Measurements from ENCODE around the gene MAML1.

DNA sequence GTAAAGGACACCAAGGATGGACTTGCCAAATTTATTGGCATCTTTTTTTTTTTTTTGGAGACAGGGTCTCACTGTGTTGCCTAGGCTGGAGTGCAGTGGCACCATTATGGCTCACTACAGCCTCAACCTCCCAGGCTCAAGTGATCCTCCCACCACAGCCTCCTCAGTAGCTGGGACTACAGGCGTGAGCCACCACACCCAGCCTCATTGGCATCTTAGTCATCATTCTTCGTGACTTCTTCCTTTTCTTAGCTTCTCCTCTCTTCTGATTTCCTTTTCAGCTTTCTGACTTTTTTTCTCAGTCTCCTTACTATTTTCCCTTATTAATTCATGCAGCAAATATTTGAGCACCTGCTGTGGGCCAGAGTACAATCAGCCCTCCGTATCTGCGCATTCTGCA, 6.1 kb downstream of the MAML1 start:
- TF ChIP-seq EZH2 (IDR thresholded peaks at IDR 0.05; ENCODE audit: borderline replicate concordance, insufficient read depth, low read length, poor library complexity, severe bottlenecking) (no peak), MXI1 (conservative IDR thresholded peaks at IDR 0.05; ENCODE audit: poor library complexity, severe bottlenecking) (no peak), EP300 (conservative IDR thresholded peaks at IDR 0.05; ENCODE audit: poor library complexity, severe bottlenecking) (no peak), REST (IDR thresholded peaks at IDR 0.05; ENCODE audit: borderline replicate concordance) (no peak)
- TF ChIP-seq, protein P1, sequence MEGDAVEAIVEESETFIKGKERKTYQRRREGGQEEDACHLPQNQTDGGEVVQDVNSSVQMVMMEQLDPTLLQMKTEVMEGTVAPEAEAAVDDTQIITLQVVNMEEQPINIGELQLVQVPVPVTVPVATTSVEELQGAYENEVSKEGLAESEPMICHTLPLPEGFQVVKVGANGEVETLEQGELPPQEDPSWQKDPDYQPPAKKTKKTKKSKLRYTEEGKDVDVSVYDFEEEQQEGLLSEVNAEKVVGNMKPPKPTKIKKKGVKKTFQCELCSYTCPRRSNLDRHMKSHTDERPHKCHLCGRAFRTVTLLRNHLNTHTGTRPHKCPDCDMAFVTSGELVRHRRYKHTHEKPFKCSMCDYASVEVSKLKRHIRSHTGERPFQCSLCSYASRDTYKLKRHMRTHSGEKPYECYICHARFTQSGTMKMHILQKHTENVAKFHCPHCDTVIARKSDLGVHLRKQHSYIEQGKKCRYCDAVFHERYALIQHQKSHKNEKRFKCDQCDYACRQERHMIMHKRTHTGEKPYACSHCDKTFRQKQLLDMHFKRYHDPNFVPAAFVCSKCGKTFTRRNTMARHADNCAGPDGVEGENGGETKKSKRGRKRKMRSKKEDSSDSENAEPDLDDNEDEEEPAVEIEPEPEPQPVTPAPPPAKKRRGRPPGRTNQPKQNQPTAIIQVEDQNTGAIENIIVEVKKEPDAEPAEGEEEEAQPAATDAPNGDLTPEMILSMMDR (IDR thresholded peaks at IDR 0.05; ENCODE audit: poor library complexity, severe bottlenecking) = no peak

Measured in neural cell (in vitro differentiated cells).